Calu3 (cell line): ENCODE results near the gene ATG2A. TPM values are rescaled to one million over a fixed set of nuclear protein-coding genes. Genes with fewer than 3 reads are reported as not detected.

Experiments used
- BruUV-seq: library from RNA; stranded (reverse); fragments of 400-500 nt; replicated peaks from 2 replicates; lab custom pipeline; 2021; lab: Mats Ljungman, UMichigan
- CTCF ChIA-PET: fragments of 300-600 bp; sonication (Branson Sonifier 250); formaldehyde crosslinking; loops from one replicate; lab custom pipeline; 2022; ENCODE audit warnings: antibody characterized with exemption; lab: Charles Lee
- DNase-seq: peaks from one replicate; pipeline ENCODE4 v3.0.0; 2022
- H3K27ac Mint-ChIP-seq: one replicate; pipeline ENCODE4 v1.8.0; 2022; ENCODE audit warnings: mixed read lengths; ENCODE audit not compliant: unreplicated experiment
- H3K27me3 Mint-ChIP-seq: one replicate; pipeline ENCODE4 v1.8.0; 2022; ENCODE audit warnings: mixed read lengths; ENCODE audit not compliant: unreplicated experiment
- H3K36me3 Mint-ChIP-seq: one replicate; pipeline ENCODE4 v1.8.0; 2022; ENCODE audit warnings: mild to moderate bottlenecking, moderate library complexity, mixed read lengths; ENCODE audit not compliant: insufficient read depth, unreplicated experiment
- H3K4me1 Mint-ChIP-seq: one replicate; pipeline ENCODE4 v1.8.0; 2022; ENCODE audit warnings: mild to moderate bottlenecking, low read depth, mixed read lengths; ENCODE audit not compliant: unreplicated experiment
- H3K4me3 Mint-ChIP-seq: one replicate; pipeline ENCODE4 v1.8.0; 2022; ENCODE audit warnings: mild to moderate bottlenecking, low read depth, moderate library complexity, mixed read lengths; ENCODE audit not compliant: unreplicated experiment
- H3K9me3 Mint-ChIP-seq: one replicate; pipeline ENCODE4 v1.8.0; 2022; ENCODE audit warnings: low read depth, mixed read lengths; ENCODE audit not compliant: unreplicated experiment
- CTCF ChIP-seq: fragments of 200-600 bp; IDR thresholded peaks from one replicate; pipeline ENCODE4 v1.8.0; 2022; ENCODE audit warnings: antibody characterized with exemption; ENCODE audit not compliant: unreplicated experiment
- intact Hi-C: fragments of 100-400 bp; cut with micrococcal nuclease; formaldehyde crosslinking; loops from one replicate; pipeline ENCODE4 v1.10.0; 2022; ENCODE audit not compliant: unreplicated experiment
- total RNA-seq: library from RNA; stranded (reverse); gene quantifications from 2 replicates; pipeline ENCODE4 v1.2.3, GENCODE V29; 2022

ATG2A gene
- total RNA-seq, 1 experiment from 2014 or later, result 29.6 TPM

- Mint-ChIP-seq H3K27ac (no peak overlapping the region), H3K36me3 (peaks cover 59% of the 10 kb centered on the region), H3K4me3 (no peak overlapping the region), H3K4me1 (peaks cover 16% of the 10 kb centered on the region), H3K27me3 (no peaks in the 10 kb centered on the region), H3K9me3 (no peaks in the 10 kb centered on the region)
- BruUV-seq, result no TSS peak
- DNase-seq, result no peak
- no peak for TF ChIP-seq CTCF
- CTCF ChIA-PET, result interaction anchor here (0.9 kb wide), 1 partner anchor 31 kb away, joined by 3 read pairs; no protein-coding TSS in a partner anchor
- intact Hi-C loops, result no loop called here
Measured at GRCh38 chr11:64897381-64898075, 19.5 kb downstream of the ATG2A start.

GRCh38 chr11:64896448-64897022 lies 20.5 kb downstream of the ATG2A start:
- no peak for TF ChIP-seq CTCF
- Mint-ChIP-seq H3K27me3 (no peaks in the 10 kb centered on the region), H3K27ac (no peak overlapping the region), H3K9me3 (no peaks in the 10 kb centered on the region), H3K4me1 (peaks cover 26% of the 10 kb centered on the region), H3K36me3 (peaks cover 62% of the 10 kb centered on the region), H3K4me3 (no peak overlapping the region)
- BruUV-seq, result no TSS peak
- intact Hi-C loops, result no loop called here
- CTCF ChIA-PET, result interaction anchor here (0.6 kb wide), 1 partner anchor 48 kb away, joined by 4 read pairs; no protein-coding TSS in a partner anchor
- no peak for DNase-seq

GRCh38 chr11:64894812-64895452 lies 22.1 kb downstream of the ATG2A start:
- Mint-ChIP-seq H3K27me3 (no peaks in the 10 kb centered on the region), H3K27ac (no peak overlapping the region), H3K4me1 (peaks cover 35% of the 10 kb centered on the region), H3K36me3 (peaks cover 67% of the 10 kb centered on the region), H3K4me3 (peak overlapping the region; percentile 7), H3K9me3 (no peaks in the 10 kb centered on the region)
- CTCF ChIA-PET, result interaction anchor here (3.5 kb wide), 1 partner anchor 47 kb away, joined by 25 read pairs; no protein-coding TSS in a partner anchor
- DNase-seq, result no peak
- intact Hi-C loops, result loop anchor here (2.0 kb wide), 1 partner anchor 40 kb away; no protein-coding TSS in a partner anchor
- TF ChIP-seq CTCF, result no peak
- no TSS peak for BruUV-seq

- BruUV-seq, result no TSS peak
- Mint-ChIP-seq H3K4me3 (peak overlapping the region; percentile 7), H3K27ac (no peak overlapping the region), H3K36me3 (peaks cover 62% of the 10 kb centered on the region), H3K27me3 (no peaks in the 10 kb centered on the region), H3K4me1 (peaks cover 32% of the 10 kb centered on the region), H3K9me3 (no peaks in the 10 kb centered on the region)
- DNase-seq, result peak; percentile 93
- intact Hi-C loops, result loop anchor here (2.0 kb wide), 1 partner anchor 39 kb away; no protein-coding TSS in a partner anchor
- TF ChIP-seq CTCF, result peak; percentile 87
- CTCF ChIA-PET, result interaction anchor here (1.0 to 3.5 kb wide), 3 partner anchors 25 to 85 kb away, joined by 3 to 25 read pairs (median 3); no protein-coding TSS in a partner anchor
Measured at GRCh38 chr11:64894070-64894811, 22.8 kb downstream of the ATG2A start.
